ENCODE measurements around the gene TRMT2A. TPM values are rescaled to one million over a fixed set of nuclear protein-coding genes. Genes with fewer than 3 reads are reported as not detected.

Gene TRMT2A
- total RNA-seq, 2 experiments from 2014 or later = 97.5 to 118 TPM

DNA sequence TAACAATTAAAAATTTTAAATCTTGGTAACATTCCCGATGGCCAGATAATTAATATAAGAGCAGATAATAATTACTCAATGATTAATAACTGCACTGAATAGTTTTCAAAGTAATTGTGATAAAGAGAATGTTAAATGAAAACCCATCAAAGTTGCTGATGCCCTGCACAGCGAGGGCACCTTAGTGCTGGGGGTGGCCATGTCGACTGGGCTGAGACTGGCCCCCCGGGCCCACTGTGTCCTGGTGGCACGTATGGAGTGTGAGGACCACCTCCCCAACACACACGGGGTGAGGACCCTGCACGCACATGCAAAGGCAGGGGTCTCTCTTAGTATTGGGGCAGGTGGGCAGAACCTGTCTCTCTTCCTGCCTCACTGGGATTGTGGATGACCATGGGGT is 48.9 kb upstream of the TRMT2A start:
- no peak overlapping the region for H3K27ac ChIP-seq (ENCODE audit: low read depth, low read length, poor library complexity, severe bottlenecking)
- H3K4me2 ChIP-seq (ENCODE audit: low read length) = no peak overlapping the region
- intact Hi-C loops (cut with micrococcal nuclease; ENCODE audit: unreplicated experiment) = no loop called here
- H3K9me2 ChIP-seq (ENCODE audit: insufficient read depth, low read length) = no peaks in the 10 kb centered on the region
- H3K9me3 ChIP-seq (ENCODE audit: low read length) = no peaks in the 10 kb centered on the region
- H2AFZ ChIP-seq (ENCODE audit: low read length) = no peak overlapping the region
- H3K36me3 ChIP-seq (ENCODE audit: insufficient read depth, low read length) = no peaks in the 10 kb centered on the region
- ChIA-PET CTCF (ENCODE audit: unreplicated experiment) (no interaction called here), POLR2A (no interaction called here)
- H3K4me3 ChIP-seq (ENCODE audit: low read depth, low read length, poor library complexity, severe bottlenecking) = no peak overlapping the region
- no TSS peak for BruUV-seq (replicated peaks)
- no peak for DNase-seq (ENCODE audit: low spot score)
- TF ChIP-seq EZH2phosphoT487 (IDR thresholded peaks at IDR 0.05; ENCODE audit: borderline replicate concordance, low read depth, low read length) = no peak
- TF ChIP-seq, protein P1, sequence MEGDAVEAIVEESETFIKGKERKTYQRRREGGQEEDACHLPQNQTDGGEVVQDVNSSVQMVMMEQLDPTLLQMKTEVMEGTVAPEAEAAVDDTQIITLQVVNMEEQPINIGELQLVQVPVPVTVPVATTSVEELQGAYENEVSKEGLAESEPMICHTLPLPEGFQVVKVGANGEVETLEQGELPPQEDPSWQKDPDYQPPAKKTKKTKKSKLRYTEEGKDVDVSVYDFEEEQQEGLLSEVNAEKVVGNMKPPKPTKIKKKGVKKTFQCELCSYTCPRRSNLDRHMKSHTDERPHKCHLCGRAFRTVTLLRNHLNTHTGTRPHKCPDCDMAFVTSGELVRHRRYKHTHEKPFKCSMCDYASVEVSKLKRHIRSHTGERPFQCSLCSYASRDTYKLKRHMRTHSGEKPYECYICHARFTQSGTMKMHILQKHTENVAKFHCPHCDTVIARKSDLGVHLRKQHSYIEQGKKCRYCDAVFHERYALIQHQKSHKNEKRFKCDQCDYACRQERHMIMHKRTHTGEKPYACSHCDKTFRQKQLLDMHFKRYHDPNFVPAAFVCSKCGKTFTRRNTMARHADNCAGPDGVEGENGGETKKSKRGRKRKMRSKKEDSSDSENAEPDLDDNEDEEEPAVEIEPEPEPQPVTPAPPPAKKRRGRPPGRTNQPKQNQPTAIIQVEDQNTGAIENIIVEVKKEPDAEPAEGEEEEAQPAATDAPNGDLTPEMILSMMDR (conservative IDR thresholded peaks at IDR 0.05; ENCODE audit: low read length) = no peak
- H4K20me1 ChIP-seq (ENCODE audit: insufficient read depth, low read length) = no peaks in the 10 kb centered on the region
- H3K79me2 ChIP-seq (ENCODE audit: insufficient read depth, low read depth, low read length) = no peaks in the 10 kb centered on the region
- no peaks in the 10 kb centered on the region for H3K4me1 ChIP-seq (ENCODE audit: insufficient read depth, low read length, poor library complexity, severe bottlenecking)

DNA sequence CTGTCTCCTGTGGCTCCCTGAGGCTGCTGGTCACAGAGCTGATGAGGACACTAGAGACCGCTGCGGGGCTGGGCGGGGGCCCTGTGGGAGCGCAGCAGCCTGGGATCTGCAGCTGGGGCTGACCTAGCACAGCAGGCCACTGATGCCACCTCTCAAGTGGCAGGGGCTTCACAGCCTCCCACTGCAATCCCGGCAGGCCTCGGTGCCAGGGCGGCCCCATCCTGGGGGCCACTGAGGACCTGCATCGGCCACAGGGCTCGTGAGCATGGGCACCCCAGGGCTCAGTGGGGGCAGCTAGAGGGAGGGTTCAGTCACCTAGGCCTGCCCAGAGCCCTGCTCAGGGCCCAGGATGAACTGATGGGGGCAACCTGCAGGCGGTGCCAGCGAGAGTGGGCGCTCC is 48.4 kb upstream of the TRMT2A start:
- no peaks in the 10 kb centered on the region for H3K9me3 ChIP-seq (ENCODE audit: low read length)
- H3K9me2 ChIP-seq (ENCODE audit: insufficient read depth, low read length) = no peaks in the 10 kb centered on the region
- intact Hi-C loops (cut with micrococcal nuclease; ENCODE audit: unreplicated experiment) = no loop called here
- H2AFZ ChIP-seq (ENCODE audit: low read length) = no peak overlapping the region
- H3K4me2 ChIP-seq (ENCODE audit: low read length) = no peak overlapping the region
- no peak overlapping the region for H3K4me3 ChIP-seq (ENCODE audit: low read depth, low read length, poor library complexity, severe bottlenecking)
- TF ChIP-seq, protein P1 (conservative IDR thresholded peaks at IDR 0.05; ENCODE audit: low read length) = no peak
- TF ChIP-seq EZH2phosphoT487 (IDR thresholded peaks at IDR 0.05; ENCODE audit: borderline replicate concordance, low read depth, low read length) = no peak
- no peaks in the 10 kb centered on the region for H3K4me1 ChIP-seq (ENCODE audit: insufficient read depth, low read length, poor library complexity, severe bottlenecking)
- no peaks in the 10 kb centered on the region for H4K20me1 ChIP-seq (ENCODE audit: insufficient read depth, low read length)
- H3K27ac ChIP-seq (ENCODE audit: low read depth, low read length, poor library complexity, severe bottlenecking) = no peak overlapping the region
- H3K79me2 ChIP-seq (ENCODE audit: insufficient read depth, low read depth, low read length) = no peaks in the 10 kb centered on the region
- ChIA-PET POLR2A (no interaction called here), CTCF (ENCODE audit: unreplicated experiment) (no interaction called here)
- BruUV-seq (replicated peaks) = no TSS peak
- no peaks in the 10 kb centered on the region for H3K36me3 ChIP-seq (ENCODE audit: insufficient read depth, low read length)
- no peak for DNase-seq (ENCODE audit: low spot score)

DNA sequence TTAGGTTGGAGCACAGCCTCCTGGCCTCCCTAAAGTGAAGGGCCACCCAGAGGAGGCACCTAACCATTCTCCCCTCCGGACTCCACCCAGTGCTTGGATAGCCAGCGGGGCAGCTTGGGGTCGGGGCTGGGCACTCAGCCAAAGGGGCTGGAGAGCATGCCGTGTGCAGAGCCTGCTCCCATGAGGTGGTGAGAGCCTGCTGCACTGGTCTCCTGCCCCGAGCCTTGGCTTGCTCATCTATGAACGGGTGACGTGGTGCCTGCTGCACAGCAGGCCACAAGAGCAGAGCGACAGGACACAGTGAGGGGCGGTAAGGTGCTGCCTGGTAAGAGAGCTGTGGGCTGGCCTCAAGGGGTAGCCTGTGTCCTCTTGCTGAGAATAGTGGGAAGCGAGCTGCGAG is 47.8 kb upstream of the TRMT2A start:
- Histone ChIP-seq H3K4me2 (ENCODE audit: low read length) (no peak overlapping the region), H3K79me2 (ENCODE audit: insufficient read depth, low read depth, low read length) (no peaks in the 10 kb centered on the region), H3K27ac (ENCODE audit: low read depth, low read length, poor library complexity, severe bottlenecking) (no peak overlapping the region), H3K4me1 (ENCODE audit: insufficient read depth, low read length, poor library complexity, severe bottlenecking) (no peaks in the 10 kb centered on the region), H3K9me3 (ENCODE audit: low read length) (no peaks in the 10 kb centered on the region), H3K4me3 (ENCODE audit: low read depth, low read length, poor library complexity, severe bottlenecking) (no peak overlapping the region), H3K9me2 (ENCODE audit: insufficient read depth, low read length) (no peaks in the 10 kb centered on the region), H4K20me1 (ENCODE audit: insufficient read depth, low read length) (no peaks in the 10 kb centered on the region), H2AFZ (ENCODE audit: low read length) (no peak overlapping the region), H3K36me3 (ENCODE audit: insufficient read depth, low read length) (no peaks in the 10 kb centered on the region)
- ChIA-PET CTCF (ENCODE audit: unreplicated experiment) (no interaction called here), POLR2A (no interaction called here)
- TF ChIP-seq, protein P1 (conservative IDR thresholded peaks at IDR 0.05; ENCODE audit: low read length) = no peak
- no peak for DNase-seq (ENCODE audit: low spot score)
- no TSS peak for BruUV-seq (replicated peaks)
- intact Hi-C loops (cut with micrococcal nuclease; ENCODE audit: unreplicated experiment) = no loop called here

Measured in OCI-LY7 (cell line).